HCT116 (cell line): Measurements from ENCODE around the gene SEBOX. TPM values are rescaled to one million over a fixed set of nuclear protein-coding genes. Genes with fewer than 3 reads are reported as not detected.

ENCODE experiments used
- ATAC-seq: fragments of 200-7000 bp; cut with Tn5 transposase; 2 replicates; pipeline ENCODE4 v1.9.1; 2020; ENCODE audit warnings: mild to moderate bottlenecking, moderate library complexity
- BruUV-seq: library from RNA; stranded (reverse); fragments of 400-500 nt; replicated peaks from 2 replicates; lab custom pipeline; 2021; lab: Mats Ljungman, UMichigan
- CTCF ChIA-PET: fragments of 300-600 bp; sonication (Branson Sonifier 250); formaldehyde crosslinking; loops from one replicate; lab custom pipeline; 2021; ENCODE audit warnings: antibody characterized with exemption; lab: Charles Lee
- POLR2A ChIA-PET: fragments of 300-600, 350-600 bp; sonication (Branson Sonifier 250); formaldehyde crosslinking; loops from one replicate; lab custom pipeline; 2021; ENCODE audit warnings: antibody characterized with exemption; lab: Charles Lee
- RAD21 ChIA-PET, 2 experiments: fragments of 300-600 bp; sonication (Branson Sonifier 250); formaldehyde crosslinking; loops; one replicate each; lab custom pipeline; 2023; ENCODE audit warnings: low total read pairs in 2 of 2; ENCODE audit not compliant: uncharacterized antibody in 2 of 2, unreplicated experiment in 2 of 2, low non-redundant PET in 1 of 2; lab: Charles Lee
- DNase-seq: peaks from one replicate; pipeline ENCODE4 v3.0.0-alpha.2; 2010; ENCODE audit warnings: low read depth, low spot score
- H2AFZ ChIP-seq: fragments of 200-600 bp; shearing (Covaris generic), sonication (generic); 2 replicates; pipeline ENCODE4 v1.6.1; 2017; ENCODE audit warnings: low read depth, mixed run types, mixed read lengths, antibody characterized with exemption, low read length; ENCODE audit not compliant: poor library complexity, severe bottlenecking
- H3K27ac ChIP-seq: 2 replicates; pipeline ENCODE4 v1.5.1; 2012; ENCODE audit warnings: low read depth, low read length
- H3K27me3 ChIP-seq: fragments of 200-600 bp; sonication (generic); 2 replicates; pipeline ENCODE4 v1.6.1; 2016; ENCODE audit warnings: mixed run types, low read length, mixed read lengths; ENCODE audit not compliant: insufficient read depth
- H3K36me3 ChIP-seq, 2 experiments: fragments of 200-500 bp in 1 of 2; fragments of 200-600 bp in 1 of 2; sonication (Bioruptor generic) in 1 of 2; sonication (generic) in 1 of 2; 2 replicates each; pipeline versions ENCODE4 v1.5.1 to v1.6.1; 2014 to 2016; ENCODE audit warnings: low read length in 2 of 2, inconsistent platforms in 1 of 2, mixed read lengths in 1 of 2, mixed run types in 1 of 2; ENCODE audit not compliant: insufficient read depth in 2 of 2, control insufficient read depth in 1 of 2
- H3K4me1 ChIP-seq, 2 experiments: fragments of 200-600 bp in 1 of 2; sonication (generic) in 1 of 2; 2 replicates each; pipeline versions ENCODE4 v1.5.1 to v1.6.1; 2012 to 2017; ENCODE audit warnings: low read length in 2 of 2, inconsistent platforms in 1 of 2, mild to moderate bottlenecking in 1 of 2, mixed read lengths in 1 of 2, mixed run types in 1 of 2, moderate library complexity in 1 of 2; ENCODE audit not compliant: insufficient read depth in 2 of 2, control insufficient read depth in 1 of 2
- H3K4me2 ChIP-seq: fragments of 200-600 bp; sonication (generic); 2 replicates; pipeline ENCODE4 v1.6.1; 2017; ENCODE audit warnings: mixed run types, low read length, mixed read lengths
- H3K4me3 ChIP-seq, 2 experiments: fragments of 200-600 bp in 1 of 2; sonication (generic) in 1 of 2; replicated peaks in 1 of 2; 2 replicates each; pipeline ENCODE4 v1.5.1; 2011 to 2016; ENCODE audit warnings: low read length in 2 of 2, control low read depth in 1 of 2, low read depth in 1 of 2, mild to moderate bottlenecking in 1 of 2, mixed read lengths in 1 of 2, mixed run types in 1 of 2
- H3K79me2 ChIP-seq: fragments of 200-600 bp; sonication (generic); 2 replicates; pipeline ENCODE4 v1.6.1; 2017; ENCODE audit warnings: mild to moderate bottlenecking, mixed run types, low read length, moderate library complexity, mixed read lengths; ENCODE audit not compliant: insufficient read depth
- H3K9ac ChIP-seq: fragments of 200-600 bp; sonication (generic); 2 replicates; pipeline ENCODE4 v1.6.1; 2016; ENCODE audit warnings: low read length, mixed read lengths
- H3K9me2 ChIP-seq: fragments of 200-600 bp; sonication (generic), shearing (Covaris generic); 2 replicates; pipeline ENCODE4 v1.6.1; 2017; ENCODE audit warnings: mixed run types, mild to moderate bottlenecking, moderate library complexity; ENCODE audit not compliant: insufficient read depth
- H3K9me3 ChIP-seq, 2 experiments: fragments of 200-500 bp in 1 of 2; fragments of 200-600 bp in 1 of 2; sonication (Bioruptor generic) in 1 of 2; sonication (generic) in 1 of 2; 2 replicates each; pipeline ENCODE4 v1.6.1; 2014 to 2017; ENCODE audit warnings: low read length in 2 of 2, mixed read lengths in 2 of 2, inconsistent platforms in 1 of 2, low read depth in 1 of 2, mild to moderate bottlenecking in 1 of 2, mixed run types in 1 of 2, moderate library complexity in 1 of 2; ENCODE audit not compliant: control insufficient read depth in 1 of 2, insufficient read depth in 1 of 2
- H4K20me1 ChIP-seq: fragments of 200-600 bp; sonication (generic), shearing (Covaris generic); 2 replicates; pipeline ENCODE4 v1.6.1; 2017; ENCODE audit warnings: mixed run types, mild to moderate bottlenecking, moderate library complexity; ENCODE audit not compliant: insufficient read depth
- CEBPB ChIP-seq: IDR thresholded peaks from 2 replicates; pipeline ENCODE4 v1.6.1; 2012; ENCODE audit warnings: low read depth
- CTCF ChIP-seq, 3 experiments: fragments of 200-600 bp in 1 of 3; sonication (generic) in 1 of 3; IDR thresholded peaks in 2 of 3; conservative IDR thresholded peaks in 1 of 3; 2 replicates each; pipeline ENCODE4 v1.5.1; 2012 to 2017; ENCODE audit warnings: low read depth in 2 of 3, low read length in 2 of 3, antibody characterized with exemption in 1 of 3, borderline replicate concordance in 1 of 3, control low read depth in 1 of 3, mild to moderate bottlenecking in 1 of 3, mixed read lengths in 1 of 3, mixed run types in 1 of 3, moderate library complexity in 1 of 3; ENCODE audit not compliant: insufficient read depth in 1 of 3
- EZH2 ChIP-seq: fragments of 200-600 bp; sonication (generic); IDR thresholded peaks from 2 replicates; pipeline ENCODE4 v1.6.1; 2017; ENCODE audit warnings: antibody characterized with exemption, mixed run types
- EZH2phosphoT487 ChIP-seq: fragments of 200-600 bp; IDR thresholded peaks from 2 replicates; pipeline ENCODE4 v1.6.1; 2018; ENCODE audit warnings: antibody characterized with exemption, borderline replicate concordance
- FOSL1 ChIP-seq: IDR thresholded peaks from 2 replicates; pipeline ENCODE4 v1.6.1; 2012; ENCODE audit warnings: low read depth
- JUND ChIP-seq: IDR thresholded peaks from 2 replicates; pipeline ENCODE4 v1.6.1; 2012
- POLR2A ChIP-seq: IDR thresholded peaks from 2 replicates; pipeline ENCODE4 v1.7.0; 2011; ENCODE audit warnings: borderline replicate concordance; ENCODE audit not compliant: insufficient read depth, insufficient read length; ENCODE audit errors: extremely low read depth
- POLR2AphosphoS5 ChIP-seq: IDR thresholded peaks from 2 replicates; pipeline ENCODE4 v1.6.1; 2011; ENCODE audit warnings: mild to moderate bottlenecking, low read depth, low read length, moderate library complexity
- SIN3A ChIP-seq: IDR thresholded peaks from 2 replicates; pipeline ENCODE4 v1.6.1; 2012; ENCODE audit warnings: low read depth
- SP1 ChIP-seq: IDR thresholded peaks from 2 replicates; pipeline ENCODE4 v1.6.1; 2012; ENCODE audit warnings: low read depth
- SRF ChIP-seq: IDR thresholded peaks from 2 replicates; pipeline ENCODE4 v1.6.1; 2012; ENCODE audit warnings: low read depth
- TCF7L2 ChIP-seq: IDR thresholded peaks from 2 replicates; pipeline ENCODE4 v1.7.0; 2011; ENCODE audit warnings: borderline replicate concordance, inconsistent platforms; ENCODE audit not compliant: insufficient read depth, insufficient read length; ENCODE audit errors: extremely low read depth
- YY1 ChIP-seq: IDR thresholded peaks from 2 replicates; pipeline ENCODE4 v1.6.1; 2011; ENCODE audit warnings: low read length, low read depth, moderate library complexity, mild to moderate bottlenecking; ENCODE audit not compliant: insufficient replicate concordance; ENCODE audit errors: extremely low read depth
- ZBTB33 ChIP-seq: IDR thresholded peaks from 2 replicates; pipeline ENCODE4 v1.6.1; 2011; ENCODE audit warnings: mild to moderate bottlenecking, low read length, moderate library complexity; ENCODE audit not compliant: insufficient replicate concordance; ENCODE audit errors: extremely low read depth
- ZNF274 ChIP-seq: fragments of 200-500 bp; sonication (Bioruptor generic); IDR thresholded peaks from 2 replicates; pipeline ENCODE4 v1.6.1; 2014; ENCODE audit warnings: mild to moderate bottlenecking, low read depth, low read length, inconsistent platforms
- intact Hi-C: fragments of 100-400 bp; cut with micrococcal nuclease; formaldehyde crosslinking; loops from 2 replicates; pipeline ENCODE4 v1.10.0; 2022
- total RNA-seq: library from RNA; stranded (reverse); gene quantifications from one replicate; pipeline ENCODE4 v1.2.1, GENCODE V29; 2021; ENCODE audit not compliant: unreplicated experiment

Gene SEBOX
- total RNA-seq, 1 experiment from 2014 or later: not detected

- BruUV-seq: TSS peak; percentile 43
- no peak for DNase-seq
- H3K9ac ChIP-seq: peak overlapping the region; percentile 89
- no peak overlapping the region for H2AFZ ChIP-seq
- peak overlapping the region; percentile 97 to 99 for H3K4me3 ChIP-seq
- H3K27ac ChIP-seq: peak overlapping the region; percentile 81; the same call in 1 of the 2 replicates
- no peaks in the 10 kb centered on the region for H3K9me3 ChIP-seq
- TF ChIP-seq ZNF274 (no peak), YY1 (no peak)
- TF ChIP-seq, all 23 proteins: peak for 0
- CTCF ChIA-PET: interaction anchor here (0.7 to 1.9 kb wide), 4 partner anchors 15 to 83 kb away, joined by 3 to 11 read pairs (median 4); partner anchors contain the start of gene POLDIP2
- POLR2A ChIA-PET: interaction anchor here (1.1 to 2.0 kb wide), 4 partner anchors 9 to 21 kb away, joined by 6 to 26 read pairs (median 7); partner anchors contain the start of genes POLDIP2 and TMEM97
- H3K4me1 ChIP-seq: peaks cover 16 to 38% of the 10 kb centered on the region in 2 experiments
- no peaks in the 10 kb centered on the region for H4K20me1 ChIP-seq
- H3K79me2 ChIP-seq: peaks cover 32% of the 10 kb centered on the region
- no peaks in the 10 kb centered on the region for H3K9me2 ChIP-seq
- no peak for ATAC-seq
- peaks cover under 1 to 5% of the 10 kb centered on the region in 2 experiments; a peak in 3 of 4 replicates for H3K36me3 ChIP-seq
- intact Hi-C loops: loop anchor here (1.0 to 5.0 kb wide), 2 partner anchors 15 to 102 kb away; partner anchors contain the start of gene TMEM97
- no peaks in the 10 kb centered on the region for H3K27me3 ChIP-seq
- RAD21 ChIA-PET: interaction anchor here in 1 of 2 experiments (2.5 kb wide), 1 partner anchor 23 kb away, joined by 9 read pairs; the partner anchor contains the start of gene POLDIP2
- H3K4me2 ChIP-seq: peak overlapping the region; percentile 93
Measured at GRCh38 chr17:28334666-28335200, 30.3 kb downstream of the SEBOX start.

- ChIA-PET POLR2A (no interaction called here), RAD21 (interaction anchor here in 1 of 2 experiments (2.5 kb wide), 1 partner anchor 23 kb away, joined by 9 read pairs; the partner anchor contains the start of gene POLDIP2), CTCF (interaction anchor here (1.6 kb wide), 1 partner anchor 24 kb away, joined by 6 read pairs; the partner anchor contains the start of gene POLDIP2)
- no peaks in the 10 kb centered on the region for H4K20me1 ChIP-seq
- peaks cover 29% of the 10 kb centered on the region for H3K79me2 ChIP-seq
- H3K9me3 ChIP-seq: no peaks in the 10 kb centered on the region
- no peak overlapping the region for H3K27ac ChIP-seq
- H3K4me3 ChIP-seq: peak overlapping the region; percentile 97 to 99
- H3K9ac ChIP-seq: peak overlapping the region; percentile 89
- no TSS peak for BruUV-seq
- peaks cover 0 to 2% of the 10 kb centered on the region in 2 experiments; a peak in 2 of 4 replicates for H3K36me3 ChIP-seq
- H3K4me1 ChIP-seq: peaks cover 16 to 38% of the 10 kb centered on the region in 2 experiments
- H3K27me3 ChIP-seq: no peaks in the 10 kb centered on the region
- DNase-seq (no peak), ATAC-seq (no peak)
- H3K9me2 ChIP-seq: no peaks in the 10 kb centered on the region
- intact Hi-C loops: no loop called here
- no peak overlapping the region for H2AFZ ChIP-seq
- peak overlapping the region; percentile 93 for H3K4me2 ChIP-seq
- TF ChIP-seq FOSL1 (no peak), EZH2phosphoT487 (no peak), JUND (no peak), CEBPB (no peak), SP1 (no peak), EZH2 (no peak), POLR2A (no peak), TCF7L2 (no peak), SRF (no peak), POLR2AphosphoS5 (no peak), ZBTB33 (no peak), SIN3A (no peak), CTCF (IDR thresholded peaks at IDR 0.05 in 2 of 3, conservative IDR thresholded peaks at IDR 0.05 in 1 of 3; ENCODE audit: borderline replicate concordance in 1 of 3, insufficient read depth in 1 of 3, low read depth in 2 of 3, low read length in 2 of 3) (no peak)
Measured at GRCh38 chr17:28334171-28334570, 30.8 kb downstream of the SEBOX start.
